ENCODE results near the gene DTX1.

DTX1 gene

GRCh38 chr12:113056381-113056630 is 224 bp upstream of the DTX1 start:
- DNase-seq = no peak

- no peak for DNase-seq
These were observed 1.3 kb downstream of the DTX1 start for GRCh38 chr12:113057565-113058485.

- no peak for DNase-seq
These were observed 2.0 kb downstream of the DTX1 start for GRCh38 chr12:113058553-113058952.

- no peak for DNase-seq
These were observed 2.6 kb downstream of the DTX1 start for GRCh38 chr12:113059071-113059595.

- DNase-seq = no peak
These were observed 3.9 kb downstream of the DTX1 start for GRCh38 chr12:113060336-113060960.

- no peak for DNase-seq
These were observed 4.6 kb downstream of the DTX1 start for GRCh38 chr12:113061061-113061694.

- DNase-seq = no peak
These were observed 6.2 kb downstream of the DTX1 start for GRCh38 chr12:113062502-113063395.

- no peak for DNase-seq
These were observed 7.1 kb downstream of the DTX1 start for GRCh38 chr12:113063396-113064350.

GRCh38 chr12:113064395-113065125 is 8.0 kb downstream of the DTX1 start:
- DNase-seq = no peak

GRCh38 chr12:113065126-113066007 is 8.8 kb downstream of the DTX1 start:
- DNase-seq = no peak

GRCh38 chr12:113066813-113067400 is 10.4 kb downstream of the DTX1 start:
- no peak for DNase-seq

- DNase-seq = no peak
These were observed 11.7 kb downstream of the DTX1 start for GRCh38 chr12:113067987-113068935.

GRCh38 chr12:113069149-113069548 is 12.6 kb downstream of the DTX1 start:
- DNase-seq = no peak

GRCh38 chr12:113069751-113070116 is 13.2 kb downstream of the DTX1 start:
- no peak for DNase-seq

GRCh38 chr12:113070117-113070906 is 13.8 kb downstream of the DTX1 start:
- DNase-seq = peak in 1 of 2 donors; percentile 71

GRCh38 chr12:113071135-113072112 is 14.9 kb downstream of the DTX1 start:
- no peak for DNase-seq
